ENCODE measurements around the gene SERAC1.
"Not testable (repeated sequence)": the region's sequence is repeated elsewhere in the genome, so short reads cannot be mapped to it uniquely, and the experiment has no call there.

The SERAC1 gene

DNA sequence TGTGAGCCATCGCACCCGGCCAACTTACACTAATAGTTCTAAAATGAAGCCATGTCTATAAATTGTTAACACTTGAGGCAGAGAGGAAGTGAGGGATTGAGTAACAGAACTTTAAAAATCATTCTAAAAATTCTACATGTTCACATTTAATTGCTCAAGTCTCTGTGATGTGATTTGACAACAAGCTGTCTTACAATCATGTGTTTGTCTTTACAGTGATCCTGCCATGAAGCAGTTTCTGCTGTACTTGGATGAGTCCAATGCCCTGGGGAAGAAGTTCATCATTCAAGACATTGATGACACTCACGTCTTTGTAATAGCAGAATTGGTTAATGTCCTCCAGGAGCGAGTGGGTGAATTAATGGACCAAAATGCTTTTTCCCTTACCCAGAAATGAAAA, 23.7 kb upstream of the SERAC1 start:
- Histone ChIP-seq H3K4me3 (ENCODE audit: low read length) (no peak overlapping the region), H3K9ac (ENCODE audit: low read depth, low read length) (no peak overlapping the region), H3K27ac (ENCODE audit: low read length) (no peak overlapping the region), H3K36me3 (ENCODE audit: insufficient read depth, low read depth, low read length) (peaks cover 5% of the 10 kb centered on the region; the same call in 1 of the 2 replicates), H3K9me3 (ENCODE audit: insufficient read depth, low read depth, low read length) (peaks cover 4% of the 10 kb centered on the region; the same call in 1 of the 2 replicates), H3K4me1 (ENCODE audit: insufficient read depth, low read length) (peaks cover 13% of the 10 kb centered on the region; the same call in 1 of the 2 replicates), H3K27me3 (ENCODE audit: insufficient read depth, low read length) (no peaks in the 10 kb centered on the region)

DNA sequence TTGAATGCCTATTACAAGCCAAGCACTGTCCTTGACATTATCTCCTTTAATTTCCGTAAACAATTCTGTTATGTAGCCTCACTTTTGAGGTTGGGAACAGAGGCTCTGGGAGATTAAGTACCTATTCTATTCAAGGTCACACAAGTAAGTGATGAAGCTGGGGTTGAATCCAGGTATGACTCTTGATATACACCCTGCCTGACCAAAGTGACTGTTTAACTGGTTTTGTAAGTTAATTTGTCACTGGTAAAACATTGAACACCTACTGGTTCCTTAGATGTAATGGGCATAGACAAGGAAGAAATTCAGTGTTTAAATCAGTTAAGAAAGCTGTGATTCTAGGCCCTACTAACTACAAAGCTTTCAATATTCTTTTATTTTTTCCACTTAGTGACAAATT, 23.0 kb upstream of the SERAC1 start:
- Histone ChIP-seq H3K27me3 (ENCODE audit: insufficient read depth, low read length) (no peaks in the 10 kb centered on the region), H3K9me3 (ENCODE audit: insufficient read depth, low read depth, low read length) (peaks cover 4% of the 10 kb centered on the region; the same call in 1 of the 2 replicates), H3K4me1 (ENCODE audit: insufficient read depth, low read length) (peaks cover 13% of the 10 kb centered on the region; the same call in 1 of the 2 replicates), H3K4me3 (ENCODE audit: low read length) (no peak overlapping the region), H3K27ac (ENCODE audit: low read length) (no peak overlapping the region), H3K9ac (ENCODE audit: low read depth, low read length) (no peak overlapping the region), H3K36me3 (ENCODE audit: insufficient read depth, low read depth, low read length) (peaks cover 5% of the 10 kb centered on the region; the same call in 1 of the 2 replicates)

DNA sequence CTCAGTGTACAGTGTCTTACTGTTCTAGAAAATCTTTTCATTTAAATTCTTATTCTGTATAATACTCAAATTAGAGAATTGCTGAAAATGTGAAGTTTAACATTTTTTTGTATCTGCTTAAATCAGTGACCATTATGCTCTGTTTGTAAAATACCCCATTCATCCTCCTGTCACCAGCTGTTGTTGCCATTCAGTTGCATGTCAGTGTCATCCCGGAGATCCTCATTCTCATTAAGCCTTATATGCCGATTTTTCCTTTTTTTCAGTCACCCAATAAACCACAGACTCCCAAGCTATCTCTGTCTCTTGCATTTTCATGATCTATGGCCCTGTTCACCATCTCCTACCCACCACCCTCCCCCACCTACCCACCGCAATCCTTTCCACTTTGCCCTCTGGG, 20.5 kb upstream of the SERAC1 start:
- peaks cover 8% of the 10 kb centered on the region; the same call in 1 of the 2 replicates for H3K36me3 ChIP-seq (ENCODE audit: insufficient read depth, low read depth, low read length)
- H3K9ac ChIP-seq (ENCODE audit: low read depth, low read length): no peak overlapping the region
- H3K27me3 ChIP-seq (ENCODE audit: insufficient read depth, low read length): no peaks in the 10 kb centered on the region
- no peak overlapping the region for H3K4me3 ChIP-seq (ENCODE audit: low read length)
- peaks cover 4% of the 10 kb centered on the region; the same call in 1 of the 2 replicates for H3K9me3 ChIP-seq (ENCODE audit: insufficient read depth, low read depth, low read length)
- no peak overlapping the region for H3K27ac ChIP-seq (ENCODE audit: low read length)
- H3K4me1 ChIP-seq (ENCODE audit: insufficient read depth, low read length): no peaks in the 10 kb centered on the region; the same call in 1 of the 2 replicates

DNA sequence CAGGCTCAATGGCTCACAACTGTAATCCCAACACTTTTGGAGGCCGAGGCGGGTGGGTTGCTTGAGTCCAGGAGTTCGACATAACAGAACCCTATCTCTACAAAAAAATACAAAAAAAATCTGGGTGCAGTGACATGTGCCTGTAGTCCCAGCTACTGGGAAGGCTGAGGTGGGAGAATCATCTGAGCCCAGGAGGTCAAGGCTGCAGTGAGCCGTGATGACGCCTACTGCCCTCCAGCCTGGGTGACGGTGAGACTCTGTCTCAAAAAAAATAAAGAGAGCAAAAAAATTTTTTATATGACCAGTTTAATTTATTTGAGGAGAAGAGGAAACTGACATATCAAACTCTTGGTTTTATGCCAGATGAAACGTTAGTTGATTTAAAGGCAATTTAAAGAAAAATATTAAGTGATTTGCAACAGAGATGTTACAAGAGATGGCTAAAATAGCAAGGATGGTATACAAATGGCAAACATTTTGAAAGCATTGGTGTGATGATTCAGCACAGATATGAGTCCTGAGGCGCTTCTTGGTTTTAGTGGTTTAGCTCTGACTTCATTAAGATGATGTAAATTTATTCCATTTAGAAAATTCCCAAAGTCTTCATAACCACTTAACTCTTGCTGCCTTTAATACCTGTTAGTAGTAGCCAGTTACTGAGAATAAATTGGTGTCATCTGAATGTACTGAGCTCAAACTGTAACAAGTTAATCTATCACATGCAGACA, 17.8 kb upstream of the SERAC1 start:
- Histone ChIP-seq H3K27ac (ENCODE audit: low read length) (no peak overlapping the region), H3K4me1 (ENCODE audit: insufficient read depth, low read length) (peaks cover 3% of the 10 kb centered on the region; the same call in 1 of the 2 replicates), H3K4me3 (ENCODE audit: low read length) (no peak overlapping the region)

DNA sequence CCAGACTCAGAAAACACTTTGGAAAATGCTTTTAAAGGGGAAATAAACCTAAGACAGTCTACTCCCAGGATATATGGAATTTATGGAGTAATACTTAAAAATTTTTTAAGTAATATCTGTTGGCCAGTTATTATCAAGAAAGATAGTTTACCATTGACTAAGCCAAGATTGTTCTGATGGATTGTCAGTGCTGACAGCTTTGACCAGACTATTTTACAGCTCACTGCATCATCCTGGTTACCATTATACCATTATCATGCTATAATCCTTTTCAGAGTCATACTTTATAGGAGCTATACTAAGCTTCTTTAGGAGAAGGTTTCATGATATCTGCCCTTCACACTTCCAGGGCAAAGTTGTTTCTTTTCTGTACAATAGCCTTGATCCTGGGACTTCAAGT, 16.5 kb upstream of the SERAC1 start:
- Histone ChIP-seq H3K27ac (ENCODE audit: low read length) (no peak overlapping the region), H3K36me3 (ENCODE audit: insufficient read depth, low read depth, low read length) (peaks cover 8% of the 10 kb centered on the region; the same call in 1 of the 2 replicates), H3K9ac (ENCODE audit: low read depth, low read length) (no peak overlapping the region), H3K4me3 (ENCODE audit: low read length) (no peak overlapping the region), H3K9me3 (ENCODE audit: insufficient read depth, low read depth, low read length) (peaks cover 4% of the 10 kb centered on the region; the same call in 1 of the 2 replicates), H3K4me1 (ENCODE audit: insufficient read depth, low read length) (peaks cover 3% of the 10 kb centered on the region; the same call in 1 of the 2 replicates), H3K27me3 (ENCODE audit: insufficient read depth, low read length) (no peaks in the 10 kb centered on the region)

More for the DNA sequence above, 17.8 kb upstream of the SERAC1 start:
- H3K9ac ChIP-seq (ENCODE audit: low read depth, low read length): no peak overlapping the region
- peaks cover 4% of the 10 kb centered on the region; the same call in 1 of the 2 replicates for H3K9me3 ChIP-seq (ENCODE audit: insufficient read depth, low read depth, low read length)
- peaks cover 8% of the 10 kb centered on the region; the same call in 1 of the 2 replicates for H3K36me3 ChIP-seq (ENCODE audit: insufficient read depth, low read depth, low read length)
- H3K27me3 ChIP-seq (ENCODE audit: insufficient read depth, low read length): no peaks in the 10 kb centered on the region

DNA sequence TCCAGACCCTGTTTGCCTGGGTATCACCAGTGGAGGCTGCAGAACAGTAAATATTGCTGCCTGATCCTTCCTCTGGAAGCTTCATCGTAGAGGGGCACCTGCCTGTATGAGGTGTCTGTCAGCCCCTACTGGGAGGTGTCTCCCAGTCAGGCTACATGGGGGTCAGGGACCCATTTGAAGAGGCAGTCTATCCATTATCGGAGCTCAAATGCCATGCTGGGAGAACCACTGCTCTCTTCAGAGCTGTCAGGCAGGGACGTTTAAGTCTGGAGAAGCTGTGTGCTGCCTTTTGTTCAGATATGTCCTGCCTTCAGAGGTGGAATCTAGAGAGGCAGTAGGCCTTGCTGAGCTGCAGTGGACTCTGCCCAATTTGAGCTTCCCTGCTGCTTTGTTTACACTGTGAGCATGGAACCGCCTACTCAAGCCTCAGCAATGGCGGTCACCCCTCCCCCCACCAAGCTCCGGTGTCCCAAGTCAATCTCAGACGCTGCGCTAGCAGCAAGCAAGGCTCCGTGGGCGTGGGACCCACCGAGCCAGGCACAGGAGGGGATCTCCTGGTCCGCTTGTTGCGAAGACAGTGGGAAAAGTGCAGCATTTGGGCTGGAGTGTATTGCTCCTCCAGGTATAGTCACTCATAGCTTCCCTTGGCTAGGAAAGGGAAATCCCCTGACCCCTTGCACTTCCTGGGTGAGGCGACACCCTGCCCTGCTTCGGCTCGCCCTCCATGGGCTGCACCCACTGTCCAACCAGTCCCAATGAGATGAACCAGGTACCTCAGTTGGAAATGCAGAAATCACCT, 15.3 kb upstream of the SERAC1 start:
- not testable (repeated sequence) for H3K4me1 ChIP-seq (ENCODE audit: insufficient read depth, low read length); H3K9ac ChIP-seq (ENCODE audit: low read depth, low read length); H3K27me3 ChIP-seq (ENCODE audit: insufficient read depth, low read length); H3K36me3 ChIP-seq (ENCODE audit: insufficient read depth, low read depth, low read length); H3K4me3 ChIP-seq (ENCODE audit: low read length); H3K27ac ChIP-seq (ENCODE audit: low read length); H3K9me3 ChIP-seq (ENCODE audit: insufficient read depth, low read depth, low read length)

DNA sequence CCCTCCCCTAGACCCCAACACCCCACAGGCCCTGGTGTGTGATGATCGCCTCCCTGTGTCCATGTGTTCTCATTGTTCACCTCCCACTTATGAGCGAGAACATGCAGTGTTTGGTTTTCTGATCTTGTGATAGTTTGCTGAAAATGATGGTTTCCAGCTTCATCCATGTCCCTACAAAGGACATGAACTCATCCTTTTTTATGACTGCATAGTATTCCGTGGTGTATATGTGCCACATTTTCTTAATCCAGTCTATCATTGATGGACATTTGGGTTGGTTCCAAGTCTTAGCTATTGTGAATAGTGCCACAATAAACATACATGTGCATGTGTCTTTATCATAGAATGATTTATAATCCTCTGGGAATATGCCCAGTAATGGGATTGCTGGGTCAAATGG, 9.7 kb upstream of the SERAC1 start:
- H3K9ac ChIP-seq (ENCODE audit: low read depth, low read length); H3K27me3 ChIP-seq (ENCODE audit: insufficient read depth, low read length); H3K4me1 ChIP-seq (ENCODE audit: insufficient read depth, low read length); H3K4me3 ChIP-seq (ENCODE audit: low read length); H3K27ac ChIP-seq (ENCODE audit: low read length); H3K36me3 ChIP-seq (ENCODE audit: insufficient read depth, low read depth, low read length); H3K9me3 ChIP-seq (ENCODE audit: insufficient read depth, low read depth, low read length): not testable (repeated sequence)

DNA sequence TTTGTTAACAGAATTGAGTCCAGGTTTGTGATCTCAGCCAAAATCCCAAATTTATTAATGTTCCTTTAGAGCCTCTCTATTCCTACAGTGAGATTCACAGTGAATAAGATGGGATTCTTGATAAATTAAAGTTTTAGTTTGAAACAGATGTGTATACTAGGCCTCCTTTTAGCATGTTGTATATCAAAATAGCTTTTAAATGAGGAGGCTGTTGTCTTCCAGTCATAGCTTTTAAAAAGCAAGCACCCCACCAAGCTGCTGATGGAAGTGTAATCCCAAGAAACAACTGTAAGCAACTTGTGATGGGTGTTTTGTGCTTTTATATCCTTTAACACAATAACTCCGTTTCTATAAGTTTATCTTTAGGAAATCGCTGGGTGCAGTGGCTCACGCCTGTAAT, 7.0 kb upstream of the SERAC1 start:
- no peaks in the 10 kb centered on the region for H3K27me3 ChIP-seq (ENCODE audit: insufficient read depth, low read length)
- H3K4me3 ChIP-seq (ENCODE audit: low read length): no peak overlapping the region
- H3K4me1 ChIP-seq (ENCODE audit: insufficient read depth, low read length): peaks cover 12% of the 10 kb centered on the region
- no peaks in the 10 kb centered on the region for H3K36me3 ChIP-seq (ENCODE audit: insufficient read depth, low read depth, low read length)
- no peak overlapping the region for H3K9ac ChIP-seq (ENCODE audit: low read depth, low read length)
- H3K27ac ChIP-seq (ENCODE audit: low read length): no peak overlapping the region
- H3K9me3 ChIP-seq (ENCODE audit: insufficient read depth, low read depth, low read length): no peaks in the 10 kb centered on the region

DNA sequence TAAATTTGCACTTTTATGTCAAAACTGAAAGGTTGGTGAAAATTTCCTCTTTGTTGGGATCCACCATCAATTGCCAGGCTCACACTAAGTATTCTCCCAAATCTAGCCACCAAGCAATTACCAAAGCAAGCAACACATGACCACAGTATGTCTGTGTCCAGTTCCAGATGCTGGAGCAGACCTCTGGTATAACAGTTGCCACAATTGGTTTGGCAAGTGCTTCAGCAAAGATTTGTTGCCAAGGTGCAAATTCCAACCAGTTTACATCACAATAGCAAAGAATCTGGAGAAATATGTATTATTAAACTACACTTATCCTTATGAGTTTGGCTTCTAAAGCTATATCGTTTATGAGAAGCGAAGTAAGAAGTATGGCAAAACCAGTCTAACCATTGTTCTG, 6.5 kb upstream of the SERAC1 start:
- Histone ChIP-seq H3K36me3 (ENCODE audit: insufficient read depth, low read depth, low read length) (no peaks in the 10 kb centered on the region), H3K9ac (ENCODE audit: low read depth, low read length) (no peak overlapping the region), H3K4me1 (ENCODE audit: insufficient read depth, low read length) (peaks cover 12% of the 10 kb centered on the region), H3K9me3 (ENCODE audit: insufficient read depth, low read depth, low read length) (no peaks in the 10 kb centered on the region), H3K4me3 (ENCODE audit: low read length) (no peak overlapping the region), H3K27ac (ENCODE audit: low read length) (no peak overlapping the region), H3K27me3 (ENCODE audit: insufficient read depth, low read length) (no peaks in the 10 kb centered on the region)

DNA sequence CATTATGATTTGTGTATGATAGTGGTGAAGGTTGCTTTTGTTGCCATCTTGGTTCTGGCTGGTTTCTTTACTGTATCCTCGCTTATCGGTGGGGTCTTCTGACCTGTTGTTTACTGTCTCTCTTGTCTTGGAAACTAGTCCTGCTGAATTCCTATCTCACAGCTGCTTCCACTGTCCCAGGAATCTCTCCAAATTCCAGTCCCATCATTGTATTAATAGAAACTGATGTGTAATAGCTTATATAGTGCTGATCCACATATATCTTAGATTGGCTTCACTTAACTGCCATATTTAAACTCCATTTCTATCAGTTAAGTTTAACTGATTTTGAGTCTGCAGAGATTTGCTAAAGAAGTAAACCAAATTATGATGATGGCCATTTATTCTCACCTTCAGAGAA, 6.0 kb upstream of the SERAC1 start:
- H3K9ac ChIP-seq (ENCODE audit: low read depth, low read length): no peak overlapping the region
- no peak overlapping the region for H3K27ac ChIP-seq (ENCODE audit: low read length)
- no peaks in the 10 kb centered on the region for H3K27me3 ChIP-seq (ENCODE audit: insufficient read depth, low read length)
- no peak overlapping the region for H3K4me3 ChIP-seq (ENCODE audit: low read length)
- H3K9me3 ChIP-seq (ENCODE audit: insufficient read depth, low read depth, low read length): no peaks in the 10 kb centered on the region
- H3K36me3 ChIP-seq (ENCODE audit: insufficient read depth, low read depth, low read length): no peaks in the 10 kb centered on the region
- peaks cover 12% of the 10 kb centered on the region for H3K4me1 ChIP-seq (ENCODE audit: insufficient read depth, low read length)

DNA sequence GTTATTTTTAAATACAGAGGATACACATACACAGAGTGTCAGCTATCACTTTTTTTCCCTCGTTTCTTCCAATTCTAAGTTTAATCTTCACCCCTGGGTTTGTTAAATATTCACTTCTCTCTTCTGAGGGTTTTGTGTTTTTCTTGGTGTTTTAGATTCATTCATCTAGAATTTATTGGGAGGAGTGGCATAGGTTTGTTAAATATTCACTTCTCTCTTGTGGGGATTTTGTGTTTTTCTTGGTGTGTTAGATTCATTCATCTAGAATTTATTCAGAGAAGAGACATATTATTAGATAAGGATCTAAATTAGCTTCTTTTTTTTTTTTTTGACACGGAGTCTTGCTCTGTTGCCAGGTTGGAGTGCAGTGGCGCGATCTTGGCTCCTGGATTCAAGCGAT, 3.9 kb upstream of the SERAC1 start:
- Histone ChIP-seq H3K36me3 (ENCODE audit: insufficient read depth, low read depth, low read length) (no peaks in the 10 kb centered on the region), H3K27me3 (ENCODE audit: insufficient read depth, low read length) (peaks cover 7% of the 10 kb centered on the region; the same call in 1 of the 2 replicates), H3K9ac (ENCODE audit: low read depth, low read length) (no peak overlapping the region), H3K4me1 (ENCODE audit: insufficient read depth, low read length) (peaks cover 15% of the 10 kb centered on the region), H3K27ac (ENCODE audit: low read length) (no peak overlapping the region), H3K4me3 (ENCODE audit: low read length) (no peak overlapping the region), H3K9me3 (ENCODE audit: insufficient read depth, low read depth, low read length) (no peaks in the 10 kb centered on the region)
